Stimulated activated CD8-positive, alpha-beta memory T cell treated with anti-CD3 and anti-CD28 coated beads, Interleukin-7, amount 100 ng/mL, for 4 hours (primary cell): ENCODE results near the gene GPSM1.

ENCODE experiments used
- DNase-seq, 2 donors: peaks; one replicate each; pipeline ENCODE4 v3.0.0-alpha.2; 2020; ENCODE audit warnings: low read depth in 2 of 2

Gene GPSM1

GRCh38 chr9:136373300-136374182 is 46.2 kb downstream of the GPSM1 start, which contains the start of gene CARD9:
Gene CARD9 (minus strand): TSS chr9:136373669. CDS start chr9:136372078, 1,591 bp downstream.
- no peak for DNase-seq

GRCh38 chr9:136374183-136374575 is 46.8 kb downstream of the GPSM1 start:
- DNase-seq, result no peak

GRCh38 chr9:136375096-136375495 is 47.8 kb downstream of the GPSM1 start:
- no peak for DNase-seq

- DNase-seq, result no peak
Observed at GRCh38 chr9:136376457-136376856, 49.1 kb downstream of the GPSM1 start.

- DNase-seq, result no peak
Observed at GRCh38 chr9:136377341-136378169, 50.2 kb downstream of the GPSM1 start.

- DNase-seq, result no peak
Observed at GRCh38 chr9:136378170-136379002, 51.0 kb downstream of the GPSM1 start.

- no peak for DNase-seq
Observed at GRCh38 chr9:136379003-136379287, 51.6 kb downstream of the GPSM1 start.

GRCh38 chr9:136379401-136379800 is 52.1 kb downstream of the GPSM1 start:
- DNase-seq, result no peak

GRCh38 chr9:136379891-136380290 is 52.6 kb downstream of the GPSM1 start:
- DNase-seq, result no peak

GRCh38 chr9:136380381-136380780 is 53.0 kb downstream of the GPSM1 start:
- no peak for DNase-seq

GRCh38 chr9:136381311-136381710 is 54.0 kb downstream of the GPSM1 start:
- DNase-seq, result no peak

- no peak for DNase-seq
Observed at GRCh38 chr9:136381966-136382513, 54.7 kb downstream of the GPSM1 start.

- DNase-seq, result no peak
Observed at GRCh38 chr9:136383436-136383835, 56.1 kb downstream of the GPSM1 start.

- DNase-seq, result peak in 1 of 2 donors; percentile 17
Observed at GRCh38 chr9:136385015-136385414, 57.7 kb downstream of the GPSM1 start.

GRCh38 chr9:136386018-136386417 is 58.7 kb downstream of the GPSM1 start:
- no peak for DNase-seq

GRCh38 chr9:136387217-136387616 is 59.9 kb downstream of the GPSM1 start:
- no peak for DNase-seq

- DNase-seq, result no peak
Observed at GRCh38 chr9:136389396-136389795, 62.1 kb downstream of the GPSM1 start.

GRCh38 chr9:136391737-136392537 is 64.6 kb downstream of the GPSM1 start:
- no peak for DNase-seq

- DNase-seq, result no peak
Observed at GRCh38 chr9:136392538-136393449, 65.5 kb downstream of the GPSM1 start.

- no peak for DNase-seq
Observed at GRCh38 chr9:136393531-136393930, 66.2 kb downstream of the GPSM1 start.
